Heart left ventricle (tissue), 13 donors: ENCODE results near the gene CALML5.

ENCODE experiments used
- CTCF ChIP-seq, 12 donors: fragments of 200-600 bp; sonication (generic) in 4 of 12; IDR thresholded peaks; one replicate each; pipeline versions ENCODE4 v1.5.0 to v1.8.0; 2018 to 2022; ENCODE audit warnings: antibody characterized with exemption in 12 of 12, mild to moderate bottlenecking in 5 of 12
- POLR2A ChIP-seq, 2 donors: fragments of 450-650 bp; IDR thresholded peaks; one replicate each; pipeline ENCODE4 v1.6.1; 2017; ENCODE audit warnings: antibody characterized with exemption in 2 of 2, mild to moderate bottlenecking in 2 of 2, moderate library complexity in 2 of 2
- donor health status: ischemic (EF 13 %, LVEDD 7.1; RV severe dilation, severe dysfunction).
- donor health status: DM: no; HTN: yes; CAD: no.
- donor health status: DM: no; HTN: no; CAD: no.
- donor health status: ischemic (EF 25% LVEDD 6.9; RV normal size, moderate dysfunction).
- donor health status: ischemic (EF 25% LVEDD 5.7; RV mildly dilated, moderate dysfunction).
- donor health status: ischemic (EF 35%, LVEDD 5.7; RV mildly dilated, moderate dysfunction).
- donor health status: nonischemic (EF 11% LVEDD 7.7; RV severe dilation, severe dysfunction).
- donor health status: DM: yes; HTN: yes; CAD: no.
- donor health status: PGD.
- donor health status: ischemic (EF 29% LVEDD 5.4; RV normal size, mild dysfunction).
- donor health status: nonischemic (EF 23%, LVEDD 6.1; RV moderate dilation, normal function).

GRCh38 chr10:5486853-5487235, 12.5 kb downstream of the CALML5 start:
- TF ChIP-seq POLR2A (IDR thresholded peaks at IDR 0.05) (no peak), CTCF (IDR thresholded peaks at IDR 0.05) (no peak)
